Measurements from ENCODE around the gene RCAN2. TPM values are rescaled to one million over a fixed set of nuclear protein-coding genes. Genes with fewer than 3 reads are reported as not detected.
A peak's percentile ranks its signal among the peaks of the same experiment; 100 is the strongest.

RCAN2 gene
- polyA plus RNA-seq, 3 donors = 14.8 to 22.4 (median 22.4) TPM

DNA sequence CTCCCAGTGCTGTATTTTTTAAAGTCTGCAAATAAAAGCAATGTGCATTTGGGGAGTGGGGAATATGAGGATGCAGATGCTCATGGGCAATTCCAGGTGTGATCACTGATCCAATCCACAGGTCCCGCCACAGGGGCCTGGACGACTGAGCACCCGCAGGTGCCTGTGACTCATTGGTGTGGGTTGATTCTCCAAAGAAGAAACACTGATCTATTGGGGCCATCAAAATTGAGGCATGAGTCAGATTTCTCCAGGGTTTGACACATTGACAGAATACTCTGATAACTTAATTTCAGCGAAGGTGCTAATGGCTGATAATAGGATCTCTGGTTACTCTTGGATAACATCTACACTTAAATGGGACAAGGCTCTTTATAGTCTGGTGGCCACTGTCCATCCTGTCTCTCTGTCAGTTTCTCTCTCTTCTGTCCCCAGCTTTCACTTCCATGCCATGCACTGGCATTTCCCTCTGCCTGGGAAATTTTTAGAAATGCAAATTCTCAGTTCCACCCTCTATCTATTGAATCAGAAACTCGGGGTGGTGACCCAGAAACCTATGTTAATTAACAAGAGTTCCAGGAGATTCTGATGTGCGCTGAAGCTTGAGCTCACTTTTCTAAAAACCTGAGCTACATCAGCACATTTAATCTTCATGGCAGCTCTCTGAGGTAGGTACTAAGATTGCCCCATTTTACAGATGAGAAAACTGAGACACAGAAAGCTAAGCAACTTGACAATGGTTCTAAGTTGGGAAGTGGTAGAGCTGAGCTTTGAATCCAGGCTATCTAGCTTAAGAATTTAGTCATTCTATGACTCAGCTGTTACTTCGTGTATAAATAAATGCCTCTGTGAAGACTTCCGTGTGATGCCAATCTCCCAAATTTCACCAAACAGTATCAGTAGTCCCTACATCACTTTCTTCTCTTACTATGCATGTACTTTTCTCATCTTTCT is 10.2 kb upstream of the RCAN2 start:
- no peak for DNase-seq

DNA sequence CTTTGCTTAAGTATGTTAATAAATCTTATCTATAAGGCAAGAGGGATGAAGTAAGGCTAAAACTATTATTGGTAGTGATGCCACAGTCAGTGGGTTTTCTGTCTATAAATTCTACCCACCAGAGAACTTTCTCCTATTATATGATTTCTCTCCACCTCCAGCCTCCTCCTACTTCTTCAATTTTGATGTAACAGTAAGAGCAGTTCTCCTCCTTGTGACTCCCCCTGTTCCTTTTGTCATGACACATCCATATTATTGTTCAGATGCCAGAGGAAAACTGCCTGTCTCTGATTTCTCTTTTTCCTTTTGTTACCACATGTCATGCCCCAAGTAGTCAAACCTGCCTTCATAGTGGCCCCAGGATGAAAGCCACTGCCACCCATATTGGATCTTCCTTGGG is 9.1 kb upstream of the RCAN2 start:
- no peak for DNase-seq

DNA sequence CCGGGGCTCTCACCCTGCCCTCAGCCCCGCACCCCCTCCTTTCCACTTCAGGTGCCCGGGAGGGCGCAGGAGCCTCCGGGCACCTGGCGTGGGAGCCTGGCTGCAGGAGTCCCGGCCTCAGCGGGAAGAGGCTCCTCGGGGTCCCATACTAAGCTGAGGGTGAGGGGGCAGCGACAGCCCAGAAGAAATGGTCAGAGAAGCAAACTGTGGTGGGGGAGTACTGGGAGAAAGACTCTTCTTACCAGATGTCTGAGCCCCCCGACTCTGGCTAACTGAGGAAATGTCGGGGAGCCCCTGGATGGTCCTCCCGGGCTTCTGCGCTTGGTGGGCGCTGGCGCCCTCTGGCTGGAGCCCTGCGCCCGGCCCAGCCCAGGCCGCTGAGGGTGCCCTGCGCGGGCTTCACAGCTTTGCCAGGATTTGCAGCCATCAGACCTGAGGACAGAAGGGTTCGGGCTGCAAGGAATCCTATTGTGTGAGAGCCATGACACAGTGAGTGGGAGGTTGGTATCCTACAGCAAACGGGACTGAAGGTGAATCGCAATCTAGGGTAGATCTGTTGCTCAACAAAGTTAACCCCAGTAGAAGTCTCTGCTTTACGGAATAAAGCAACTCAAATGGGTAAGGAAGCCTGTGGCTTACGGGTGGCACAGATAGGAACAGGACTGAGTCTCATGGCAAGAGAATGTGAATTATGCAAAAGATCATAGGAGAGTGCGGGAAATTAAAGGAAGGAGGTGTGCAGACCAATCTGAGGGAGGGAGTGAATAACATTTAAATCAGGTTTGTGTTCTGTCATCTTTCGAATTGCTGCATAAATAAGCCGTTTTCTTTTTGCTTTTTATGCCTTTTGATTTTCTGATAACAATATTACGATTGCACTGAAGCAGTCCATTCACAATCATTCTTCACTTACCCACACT is 639 bp upstream of the RCAN2 start:
- DNase-seq = peak; percentile 35

DNA sequence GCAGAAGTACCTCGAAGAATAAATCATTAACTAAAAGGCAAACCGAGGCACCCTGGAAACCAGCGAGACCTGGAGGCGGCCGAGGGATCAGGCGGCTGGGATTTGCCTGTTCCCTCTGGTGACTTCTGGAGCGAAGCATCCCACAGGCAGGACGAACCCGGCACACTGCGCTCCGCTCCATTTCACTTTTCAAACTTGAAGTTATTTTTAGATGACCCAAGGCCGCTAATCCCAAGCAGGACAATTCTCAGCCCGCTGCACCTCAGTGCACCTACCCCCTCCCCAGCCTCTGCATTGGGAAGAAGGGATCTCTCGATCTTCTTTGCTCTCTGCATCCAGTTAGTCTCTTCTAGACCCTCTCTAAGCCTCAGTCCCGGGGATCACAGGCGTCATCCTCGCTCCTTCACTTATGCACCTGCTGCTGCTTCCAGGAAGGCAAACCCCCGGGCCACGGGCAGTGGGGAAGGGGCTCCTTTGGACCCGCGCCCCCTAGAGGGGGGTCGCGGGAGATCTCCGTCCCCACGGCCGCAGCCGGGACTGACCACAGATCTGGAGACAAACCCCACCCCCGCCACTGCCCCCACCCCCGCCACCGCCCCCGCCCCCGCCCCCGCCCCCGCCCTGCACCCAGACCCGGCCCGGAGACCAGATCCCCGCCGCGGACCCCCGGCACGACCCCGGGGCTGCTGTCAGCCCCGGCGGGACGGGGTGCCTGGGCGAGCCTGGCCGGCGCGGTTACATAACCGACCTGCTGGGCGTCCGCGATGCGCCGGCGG is 636 bp downstream of the RCAN2 start:
- peak; percentile 39 for DNase-seq

DNA sequence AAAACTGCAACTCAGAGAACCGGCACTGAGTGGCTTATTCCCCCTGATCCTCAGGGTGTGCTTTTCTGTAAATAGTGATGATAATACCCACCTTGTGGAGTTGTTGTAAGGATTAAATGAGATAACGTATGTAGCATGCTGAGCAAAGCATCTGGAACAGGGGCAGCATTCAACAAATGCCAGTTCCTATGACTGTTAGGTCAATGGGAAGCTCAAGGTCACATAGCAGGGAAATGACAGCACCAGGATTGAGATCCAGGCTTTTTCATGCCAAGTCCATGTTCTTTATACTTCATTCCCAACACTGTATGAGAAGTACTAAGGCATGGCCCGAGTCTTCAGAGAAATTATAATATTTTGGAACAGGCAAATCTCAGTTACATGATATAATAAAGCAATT is 5.1 kb downstream of the RCAN2 start:
- no peak for DNase-seq

DNA sequence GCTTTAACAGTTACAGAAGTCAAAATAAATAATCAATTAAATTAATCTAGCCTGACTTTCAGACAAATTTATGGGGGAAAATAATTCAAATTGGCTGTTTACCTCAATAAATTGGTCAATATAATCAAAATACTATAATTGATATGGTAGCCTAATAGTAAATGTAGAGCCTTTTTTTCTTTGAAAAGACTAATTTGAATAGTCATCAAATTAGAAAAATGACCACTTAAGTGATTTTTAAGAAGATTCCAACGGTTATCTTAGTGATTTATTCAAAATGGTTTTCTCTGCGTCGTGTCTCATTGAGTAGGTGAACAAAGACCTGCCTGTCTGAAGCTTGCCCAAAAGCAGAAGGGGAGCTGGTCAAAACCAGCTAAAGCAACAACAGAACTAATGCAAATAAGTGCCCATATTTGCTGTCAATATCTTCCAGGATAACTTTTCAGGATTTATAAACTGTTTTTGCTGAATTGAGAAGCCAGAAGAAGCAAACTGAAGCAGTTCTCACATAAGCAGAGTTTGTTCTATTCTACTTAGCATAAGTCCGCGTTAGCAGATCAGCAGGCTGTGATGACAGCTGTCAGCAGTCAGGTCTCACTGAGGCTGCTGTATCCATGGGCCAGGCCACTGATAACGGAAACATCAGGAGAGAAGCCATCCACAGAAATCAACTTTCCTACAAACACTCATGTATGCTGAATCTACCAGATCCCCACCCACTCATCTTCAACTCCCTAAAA is 7.0 kb downstream of the RCAN2 start:
- no peak for DNase-seq

DNA sequence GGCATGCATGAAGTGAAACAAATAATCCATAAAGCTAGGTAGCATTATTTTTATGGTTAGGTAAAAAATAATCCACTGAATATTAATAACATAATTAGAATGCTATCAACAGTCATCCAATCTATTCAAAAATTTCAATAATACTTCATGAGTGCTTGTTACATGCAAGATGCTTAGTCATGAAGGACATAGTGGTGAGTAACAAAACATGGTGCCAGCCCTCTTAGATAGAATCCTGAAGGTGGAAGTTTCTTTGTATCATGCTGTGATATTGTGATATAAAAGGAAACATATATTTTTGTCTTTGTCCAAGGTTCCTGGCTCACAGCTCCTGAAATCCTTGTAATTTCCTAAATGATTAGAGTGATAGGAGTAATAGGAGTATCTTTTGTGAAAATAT is 14.9 kb downstream of the RCAN2 start:
- no peak for DNase-seq

DNA sequence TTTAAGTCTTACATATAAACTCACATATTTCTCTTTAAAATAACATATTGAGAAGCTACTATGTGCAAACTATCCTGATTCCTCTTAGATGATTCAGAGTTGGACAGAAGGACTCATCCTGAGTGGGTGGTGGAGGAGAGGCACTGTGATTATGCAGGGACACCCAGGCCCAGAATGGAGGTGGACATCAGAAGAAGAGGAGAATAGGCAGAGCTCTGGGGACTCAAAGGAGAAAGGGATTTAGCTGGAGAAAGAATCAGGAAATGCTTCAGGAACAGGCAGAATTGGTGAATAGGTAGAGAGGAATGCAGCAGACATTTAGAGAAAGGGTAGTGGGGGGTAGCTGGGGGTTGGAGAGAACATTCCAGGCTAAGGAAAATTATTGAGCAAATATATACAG is 17.4 kb downstream of the RCAN2 start:
- no peak for DNase-seq

DNA sequence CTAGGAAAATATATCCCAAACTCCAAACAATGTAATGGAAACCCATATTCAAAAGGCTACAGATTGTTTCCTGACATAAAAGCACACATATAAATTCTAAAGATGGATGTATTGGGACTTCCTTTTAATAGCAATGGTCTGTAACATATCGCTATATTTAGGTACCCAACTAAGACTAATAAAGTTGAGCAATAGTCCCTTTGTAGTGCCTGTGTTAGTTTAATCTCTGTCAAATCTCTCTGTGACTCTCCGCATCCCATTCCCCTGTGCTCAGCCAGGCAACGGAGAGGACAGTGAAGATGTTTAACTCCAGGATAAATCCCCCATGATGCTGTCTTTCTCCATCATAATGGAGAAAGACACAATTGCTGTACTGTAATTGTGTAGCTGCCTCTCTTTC is 19.0 kb downstream of the RCAN2 start:
- no peak for DNase-seq

DNA sequence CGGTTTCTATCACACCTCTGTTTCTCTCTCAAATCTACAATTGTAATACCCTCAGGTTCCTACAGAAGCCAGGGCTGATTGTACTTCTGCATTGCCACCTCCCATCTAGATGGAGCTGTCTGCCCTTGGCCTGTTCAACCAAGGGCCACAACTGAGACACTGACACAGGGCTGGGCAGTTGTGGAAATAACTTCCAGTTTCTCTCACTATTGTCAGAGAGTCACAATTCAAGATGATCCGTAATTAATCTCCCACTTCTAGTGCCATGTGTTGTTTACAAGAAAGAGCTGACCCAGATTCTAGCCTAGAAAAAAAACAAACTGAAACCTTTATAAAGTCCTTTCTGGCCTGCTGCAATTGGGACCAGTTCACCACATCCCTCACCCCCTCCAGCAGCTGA is 22.2 kb downstream of the RCAN2 start:
- DNase-seq = no peak

DNA sequence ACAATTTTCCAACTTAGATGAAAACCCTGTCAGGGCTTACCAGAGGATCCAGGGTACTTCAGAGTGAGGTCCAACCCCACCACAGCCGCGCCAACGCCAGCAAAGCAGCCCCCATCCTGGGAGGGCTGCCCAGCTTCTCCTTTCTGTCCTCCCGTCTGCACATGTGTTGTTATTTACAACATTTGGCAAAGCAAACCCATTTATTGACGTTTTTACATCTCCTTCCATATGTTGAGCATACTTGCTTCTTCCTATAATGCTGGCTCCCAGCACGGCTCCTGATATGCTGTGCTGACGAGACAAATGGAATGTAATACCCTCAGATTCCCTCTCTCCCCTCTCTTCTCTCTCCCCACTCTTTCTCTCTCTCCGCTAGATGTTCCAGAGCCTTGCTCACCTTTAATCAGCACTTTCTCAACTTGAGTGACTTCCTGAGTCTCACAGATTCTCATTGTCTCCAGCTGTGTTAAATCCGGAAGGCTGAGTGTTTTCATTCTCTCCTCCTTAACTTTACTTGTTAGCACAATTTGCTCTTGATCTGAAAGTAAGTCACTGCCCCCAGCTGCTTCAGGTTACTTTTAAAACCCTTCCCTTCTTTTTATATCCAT is 22.7 kb downstream of the RCAN2 start:
- peak; percentile 15 for DNase-seq

DNA sequence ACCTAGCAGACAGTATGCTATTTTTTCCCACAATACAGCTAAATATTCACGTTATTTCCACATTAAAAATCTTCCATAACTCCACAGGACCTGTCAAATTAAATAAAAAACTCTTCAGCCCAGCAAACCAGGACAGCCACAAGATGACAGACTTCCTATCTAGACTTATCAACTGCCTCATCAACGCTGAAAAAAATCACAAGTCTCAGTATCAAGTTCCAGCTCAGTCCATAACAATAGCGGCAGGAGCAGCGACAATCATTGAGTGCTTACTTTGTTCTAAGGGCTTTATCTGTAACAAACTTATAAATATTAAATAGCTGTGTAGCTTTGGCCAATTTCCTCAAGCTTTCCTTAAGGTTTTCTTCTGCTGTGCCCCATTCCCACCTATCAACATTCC is 24.7 kb downstream of the RCAN2 start:
- no peak for DNase-seq

DNA sequence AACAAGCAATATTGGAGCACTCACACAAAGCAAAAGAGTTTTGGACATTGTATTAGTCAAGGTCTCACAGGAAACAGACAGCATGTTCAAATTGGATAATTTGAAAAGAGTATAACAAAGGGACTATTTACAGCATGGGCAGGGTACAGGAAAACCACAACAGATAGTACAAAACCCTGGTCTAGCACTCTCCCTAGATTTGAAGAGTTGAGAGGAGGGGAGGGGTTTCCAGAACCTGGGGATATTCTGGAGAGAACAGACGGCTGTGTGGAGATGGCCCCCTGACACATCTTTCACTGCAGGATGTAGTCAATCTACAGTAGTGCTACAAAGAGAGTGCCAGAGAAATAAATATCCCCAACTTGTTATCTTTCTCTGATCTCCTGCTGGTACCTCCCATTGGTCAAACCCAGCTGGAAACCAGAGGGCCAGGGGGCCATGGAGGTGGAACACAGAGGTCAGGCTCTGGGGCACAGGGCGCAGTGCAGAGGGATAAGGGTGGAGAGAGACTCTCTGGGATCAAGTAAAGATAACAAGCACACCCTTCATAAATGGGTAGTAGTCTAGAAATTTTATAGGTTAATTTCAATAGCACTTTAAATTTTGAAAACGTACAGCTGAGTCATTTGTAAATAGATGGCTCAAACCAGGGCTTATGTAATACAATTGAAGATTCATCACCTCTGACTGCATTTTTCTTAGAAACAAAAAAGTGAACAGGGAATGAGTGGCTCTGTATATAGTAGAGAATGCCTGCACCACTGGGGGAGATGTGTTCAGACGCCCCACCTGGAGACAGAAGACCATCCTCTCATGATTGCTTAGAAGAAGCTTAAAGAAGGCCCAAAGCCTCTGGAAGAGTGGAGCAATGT is 25.7 kb downstream of the RCAN2 start:
- no peak for DNase-seq

DNA sequence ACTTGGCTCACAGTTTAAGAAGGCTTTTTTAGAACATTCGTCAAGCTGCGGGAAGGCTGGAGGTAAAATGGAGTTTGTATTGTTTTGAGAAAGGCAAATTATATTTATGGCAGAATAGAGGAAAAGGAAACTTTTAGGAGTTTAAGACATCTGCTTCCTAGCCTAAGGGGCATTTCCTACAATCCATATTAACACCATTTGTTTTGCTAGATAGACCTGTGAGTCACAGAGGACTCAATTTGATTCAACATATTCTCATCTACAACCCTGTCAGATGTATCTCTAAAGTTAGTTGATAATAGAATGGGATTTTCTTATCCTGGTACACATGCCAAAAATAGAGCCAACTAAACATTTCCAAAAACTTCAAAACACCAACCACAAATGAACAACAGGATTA is 35.0 kb downstream of the RCAN2 start:
- no peak for DNase-seq

DNA sequence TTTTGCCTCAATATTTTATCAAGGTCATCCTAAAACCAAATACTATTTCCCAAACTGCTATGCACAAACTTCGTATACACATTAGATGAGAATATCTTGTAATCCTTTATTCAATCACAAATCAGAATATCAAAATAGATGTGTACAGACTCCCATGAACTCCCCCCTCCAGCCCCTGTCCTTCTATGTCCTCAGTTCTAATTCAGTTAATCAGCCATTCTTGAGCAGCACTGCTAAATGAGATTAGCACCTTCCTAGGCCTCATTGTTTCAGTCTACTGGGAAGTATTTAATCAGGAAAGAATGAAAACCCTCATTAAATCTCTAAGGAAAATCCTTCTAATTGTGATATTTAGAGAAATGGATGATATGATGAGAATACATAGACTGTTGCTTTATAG is 36.6 kb downstream of the RCAN2 start:
- no peak for DNase-seq

DNA sequence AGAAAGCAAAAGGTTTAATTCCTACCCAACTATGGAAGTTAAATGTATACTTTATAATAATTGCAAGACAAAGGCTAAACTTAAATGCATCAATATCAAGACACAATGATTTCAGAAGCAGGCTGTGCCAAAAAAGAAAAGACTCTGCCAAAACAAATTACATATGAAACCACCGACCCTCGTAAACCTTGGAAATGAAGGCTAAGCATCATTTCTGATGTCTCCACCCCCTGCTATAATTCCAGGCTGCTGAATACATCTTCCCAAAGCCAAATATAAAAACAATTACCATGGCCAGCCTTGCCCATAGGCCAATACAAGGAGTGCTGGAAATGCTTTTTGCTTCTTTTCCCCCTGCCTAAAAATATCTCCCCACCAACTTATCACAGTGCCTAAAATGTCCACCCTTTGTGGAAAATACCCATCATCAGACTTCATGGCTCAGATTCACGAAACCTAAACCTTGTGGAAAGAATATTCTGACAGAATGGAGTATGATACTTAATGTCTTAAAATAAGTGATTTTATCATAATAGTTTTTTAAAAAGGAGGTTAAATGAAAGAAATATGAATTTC is 37.4 kb downstream of the RCAN2 start:
- no peak for DNase-seq

DNA sequence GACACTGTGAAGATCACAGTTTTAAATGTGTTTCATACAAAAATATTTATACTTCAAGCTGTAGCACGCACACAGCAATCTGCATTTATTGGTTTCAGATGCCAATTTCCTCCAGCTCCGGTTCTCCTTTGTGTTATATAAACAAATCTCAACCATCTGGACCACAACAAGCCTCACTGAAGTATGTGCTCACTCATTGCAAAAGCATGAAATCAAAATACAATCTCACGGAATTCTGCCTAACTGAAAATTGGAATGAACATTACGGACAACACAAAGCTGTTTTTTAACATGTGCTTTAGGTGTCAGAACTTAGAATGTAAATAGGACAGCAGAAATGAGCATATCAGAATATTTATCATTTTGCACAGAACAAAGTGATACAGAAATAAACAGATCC is 38.0 kb downstream of the RCAN2 start:
- DNase-seq = no peak

DNA sequence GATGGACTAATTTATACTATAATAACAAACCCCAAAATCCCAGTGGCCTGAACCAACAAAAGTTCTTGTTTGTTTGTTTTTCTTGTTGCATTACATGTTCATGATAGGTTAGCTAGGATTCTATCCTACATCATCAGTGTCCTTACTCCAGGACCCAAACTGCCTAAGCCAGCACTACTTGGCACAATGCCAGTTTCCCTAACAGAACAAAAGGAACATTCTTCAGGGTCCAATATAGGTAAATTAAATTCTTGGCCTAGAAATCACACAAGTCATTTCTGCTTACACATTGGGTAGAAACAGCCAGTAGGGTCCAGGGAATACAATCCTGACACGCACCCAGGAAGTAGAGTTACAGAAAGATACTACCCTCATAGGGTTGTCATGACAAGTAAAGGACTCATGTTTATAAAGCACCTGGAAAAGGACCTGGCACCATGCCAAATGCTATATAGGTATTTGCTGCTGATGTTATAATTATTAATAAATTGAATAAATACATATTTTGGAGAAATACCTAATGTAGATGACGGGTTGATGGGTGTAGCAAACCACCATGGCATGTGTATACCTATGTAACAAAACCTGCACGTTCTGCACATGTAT is 38.8 kb downstream of the RCAN2 start:
- DNase-seq = no peak

DNA sequence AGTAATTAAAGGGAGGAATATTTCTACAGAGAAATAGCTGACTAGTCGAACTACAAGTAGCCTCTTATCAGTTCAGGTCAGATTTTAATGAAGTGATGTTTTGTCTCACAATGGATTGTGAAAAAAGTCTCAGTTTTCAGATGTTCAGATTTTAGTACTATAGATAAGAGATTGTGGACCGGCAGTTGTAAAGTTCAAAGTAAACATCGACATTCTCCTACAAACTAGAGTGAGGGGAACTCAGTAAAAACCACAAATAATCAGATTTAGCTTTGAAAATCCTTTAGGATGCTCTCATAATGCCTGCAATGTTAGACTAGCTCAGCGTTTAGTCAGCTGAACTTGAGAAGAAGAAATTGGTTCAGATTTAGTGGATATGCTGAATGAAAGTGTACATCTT is 39.9 kb downstream of the RCAN2 start:
- DNase-seq = no peak

Measured in renal pelvis (tissue), 4 donors.